PC-9 (cell line): ENCODE measurements around the gene KRTAP10-1. TPM values are rescaled to one million over a fixed set of nuclear protein-coding genes. Genes with fewer than 3 reads are reported as not detected.

Source experiments
- BruUV-seq: library from RNA; stranded (reverse); fragments of 400-500 nt; replicated peaks from 2 replicates; lab custom pipeline; 2021; lab: Mats Ljungman, UMichigan
- CTCF ChIA-PET: fragments of 300-600 bp; sonication (Branson Sonifier 250); formaldehyde crosslinking; loops from one replicate; lab custom pipeline; 2022; ENCODE audit warnings: antibody characterized with exemption; lab: Charles Lee
- POLR2A ChIA-PET: fragments of 300-600 bp; sonication (Branson Sonifier 250); formaldehyde crosslinking; loops from one replicate; lab custom pipeline; 2022; ENCODE audit warnings: antibody characterized with exemption; ENCODE audit not compliant: unreplicated experiment; lab: Charles Lee
- DNase-seq, 2 experiments: peaks; one replicate each; pipeline versions ENCODE4 v3.0.0 to v3.0.0-alpha.2; 2015 to 2022; ENCODE audit warnings: mixed read lengths in 1 of 2
- H2AFZ ChIP-seq: fragments of 200-600 bp; sonication (generic); 2 replicates; pipeline ENCODE4 v1.8.1; 2017; ENCODE audit warnings: antibody characterized with exemption
- H3F3A ChIP-seq: fragments of 200-600 bp; sonication (generic); 2 replicates; pipeline ENCODE4 v1.8.1; 2017; ENCODE audit warnings: antibody characterized with exemption, mild to moderate bottlenecking, low read depth; ENCODE audit not compliant: insufficient read depth
- H3K27ac ChIP-seq: fragments of 200-600 bp; sonication (generic); 2 replicates; pipeline ENCODE4 v1.6.1; 2016; ENCODE audit warnings: mixed run types
- H3K27me3 ChIP-seq: fragments of 200-600 bp; sonication (generic); 2 replicates; pipeline ENCODE4 v1.6.1; 2016; ENCODE audit warnings: low read depth, mixed run types; ENCODE audit not compliant: insufficient read depth
- H3K36me3 ChIP-seq: fragments of 200-600 bp; sonication (generic); 2 replicates; pipeline ENCODE4 v1.6.1; 2016; ENCODE audit warnings: low read depth, mixed run types
- H3K4me1 ChIP-seq: fragments of 200-600 bp; sonication (generic); replicated peaks from 2 replicates; pipeline ENCODE4 v1.6.1; 2016; ENCODE audit warnings: mixed run types; ENCODE audit not compliant: insufficient read depth
- H3K4me2 ChIP-seq: fragments of 200-600 bp; sonication (generic); 2 replicates; pipeline ENCODE4 v1.6.1; 2017; ENCODE audit warnings: mixed run types
- H3K4me3 ChIP-seq: fragments of 200-600 bp; sonication (generic); 2 replicates; pipeline ENCODE4 v1.6.1; 2016; ENCODE audit warnings: mixed run types
- H3K79me2 ChIP-seq: fragments of 200-600 bp; sonication (generic); 2 replicates; pipeline ENCODE4 v1.6.1; 2017; ENCODE audit warnings: low read depth, mixed run types
- H3K9me2 ChIP-seq: fragments of 200-600 bp; sonication (generic); 2 replicates; pipeline ENCODE4 v1.8.1; 2017; ENCODE audit warnings: mild to moderate bottlenecking; ENCODE audit not compliant: insufficient read depth
- H3K9me3 ChIP-seq: fragments of 200-600 bp; sonication (generic); 2 replicates; pipeline ENCODE4 v1.8.1; 2016; ENCODE audit warnings: low read depth; ENCODE audit not compliant: insufficient read depth
- H4K20me1 ChIP-seq: fragments of 200-600 bp; sonication (generic); 2 replicates; pipeline ENCODE4 v1.8.1; 2017; ENCODE audit not compliant: insufficient read depth
- EZH2 ChIP-seq: fragments of 200-600 bp; sonication (generic); IDR thresholded peaks from 2 replicates; pipeline ENCODE4 v1.8.0; 2017; ENCODE audit warnings: antibody characterized with exemption, low read depth
- intact Hi-C: fragments of 100-400 bp; cut with micrococcal nuclease; formaldehyde crosslinking; loops from one replicate; pipeline ENCODE4 v1.10.0; 2022; ENCODE audit not compliant: unreplicated experiment
- total RNA-seq: library from RNA; stranded (reverse); gene quantifications from 2 replicates; pipeline ENCODE4 v1.2.3, GENCODE V29; 2021
- TF ChIP-seq, protein P1 (sequence below): fragments of 200-600 bp; sonication (generic); conservative IDR thresholded peaks from 2 replicates; pipeline ENCODE4 v1.6.1; 2017; ENCODE audit warnings: mixed run types, antibody characterized with exemption, mild to moderate bottlenecking, moderate library complexity

KRTAP10-1 gene
- total RNA-seq, 1 experiment from 2014 or later: not detected

DNA sequence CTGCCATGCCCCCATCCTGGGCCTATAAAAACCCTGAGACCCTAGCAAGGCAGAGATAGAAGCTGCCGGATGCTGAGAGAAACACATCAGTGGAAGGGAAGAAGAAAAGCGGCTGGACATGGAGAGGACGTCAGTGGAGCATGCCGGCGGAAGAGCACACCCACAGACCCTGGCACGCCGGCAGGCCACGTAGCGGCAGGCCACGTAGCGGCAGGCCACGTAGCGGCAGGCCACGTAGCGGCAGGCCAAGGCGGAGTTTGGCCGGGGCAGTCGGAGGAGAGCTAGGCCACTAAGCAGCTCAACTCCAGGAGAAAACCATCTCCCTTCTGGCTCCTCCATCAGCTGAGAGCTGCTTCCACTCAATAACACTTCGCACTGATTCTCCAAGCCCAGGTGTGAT, 49.6 kb downstream of the KRTAP10-1 start:
- no TSS peak for BruUV-seq
- ChIA-PET POLR2A (no interaction called here), CTCF (no interaction called here)
- no peaks in the 10 kb centered on the region for H3K36me3 ChIP-seq
- no peak for DNase-seq
- H4K20me1 ChIP-seq: no peaks in the 10 kb centered on the region
- H3K79me2 ChIP-seq: no peaks in the 10 kb centered on the region
- intact Hi-C loops: no loop called here
- TF ChIP-seq EZH2: no peak
- no peaks in the 10 kb centered on the region for H3K9me3 ChIP-seq
- no peak overlapping the region for H3K4me2 ChIP-seq
- peaks cover 49% of the 10 kb centered on the region for H3K27me3 ChIP-seq
- no peak overlapping the region for H3K4me3 ChIP-seq
- H3F3A ChIP-seq: no peaks in the 10 kb centered on the region
- no peaks in the 10 kb centered on the region for H3K9me2 ChIP-seq
- no peaks in the 10 kb centered on the region for H3K4me1 ChIP-seq
- no peak overlapping the region for H3K27ac ChIP-seq
- H2AFZ ChIP-seq: no peak overlapping the region

DNA sequence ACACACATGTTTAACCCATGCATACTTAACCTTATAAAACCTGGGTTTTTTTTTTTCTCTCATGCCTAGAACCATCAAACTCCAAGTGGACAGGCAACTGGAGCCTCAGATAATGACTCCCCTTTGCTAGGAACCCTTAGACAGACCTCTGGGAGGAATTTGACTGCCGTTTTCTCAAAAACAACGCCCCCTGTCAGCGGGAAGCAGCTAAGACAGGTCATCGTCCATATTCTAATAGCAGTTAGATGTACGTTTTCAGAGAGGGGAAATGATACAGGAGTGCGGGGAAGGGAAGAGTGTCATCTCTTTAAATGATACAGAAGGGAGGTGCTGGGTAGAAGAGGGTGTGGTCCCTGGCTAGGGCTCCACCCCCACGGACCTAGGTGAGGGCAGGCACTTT, 50.0 kb downstream of the KRTAP10-1 start:
- DNase-seq: no peak
- Histone ChIP-seq H3F3A (no peaks in the 10 kb centered on the region), H3K4me3 (no peak overlapping the region), H2AFZ (no peak overlapping the region), H3K4me2 (no peak overlapping the region), H3K27ac (no peak overlapping the region), H3K9me3 (no peaks in the 10 kb centered on the region), H3K36me3 (no peaks in the 10 kb centered on the region), H3K27me3 (peaks cover 45% of the 10 kb centered on the region), H3K79me2 (no peaks in the 10 kb centered on the region), H4K20me1 (no peaks in the 10 kb centered on the region), H3K4me1 (no peaks in the 10 kb centered on the region), H3K9me2 (no peaks in the 10 kb centered on the region)
- no peak for TF ChIP-seq EZH2
- TF ChIP-seq, protein P1, sequence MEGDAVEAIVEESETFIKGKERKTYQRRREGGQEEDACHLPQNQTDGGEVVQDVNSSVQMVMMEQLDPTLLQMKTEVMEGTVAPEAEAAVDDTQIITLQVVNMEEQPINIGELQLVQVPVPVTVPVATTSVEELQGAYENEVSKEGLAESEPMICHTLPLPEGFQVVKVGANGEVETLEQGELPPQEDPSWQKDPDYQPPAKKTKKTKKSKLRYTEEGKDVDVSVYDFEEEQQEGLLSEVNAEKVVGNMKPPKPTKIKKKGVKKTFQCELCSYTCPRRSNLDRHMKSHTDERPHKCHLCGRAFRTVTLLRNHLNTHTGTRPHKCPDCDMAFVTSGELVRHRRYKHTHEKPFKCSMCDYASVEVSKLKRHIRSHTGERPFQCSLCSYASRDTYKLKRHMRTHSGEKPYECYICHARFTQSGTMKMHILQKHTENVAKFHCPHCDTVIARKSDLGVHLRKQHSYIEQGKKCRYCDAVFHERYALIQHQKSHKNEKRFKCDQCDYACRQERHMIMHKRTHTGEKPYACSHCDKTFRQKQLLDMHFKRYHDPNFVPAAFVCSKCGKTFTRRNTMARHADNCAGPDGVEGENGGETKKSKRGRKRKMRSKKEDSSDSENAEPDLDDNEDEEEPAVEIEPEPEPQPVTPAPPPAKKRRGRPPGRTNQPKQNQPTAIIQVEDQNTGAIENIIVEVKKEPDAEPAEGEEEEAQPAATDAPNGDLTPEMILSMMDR: no peak; the same call in 1 of the 2 replicates
- POLR2A ChIA-PET: no interaction called here
- BruUV-seq: no TSS peak
- intact Hi-C loops: loop anchor here (10.0 kb wide), 1 partner anchor 675 kb away; no protein-coding TSS in a partner anchor
- CTCF ChIA-PET: no interaction called here

Other genes starting within 250 kb of the KRTAP10-1 start
- 67.5 and 73.8 TPM in 2 replicates for gene PFKL, start 240.1 kb downstream of the KRTAP10-1 start, total RNA-seq
- 12.5 and 23.9 TPM in 2 replicates for gene CFAP410, start 200.8 kb downstream of the KRTAP10-1 start, total RNA-seq
- not detected in 2 replicates for gene TRPM2, start 186.6 kb downstream of the KRTAP10-1 start, total RNA-seq
- 0.35 and 0.48 TPM in 2 replicates for gene LRRC3, start 84.7 kb downstream of the KRTAP10-1 start, total RNA-seq
- gene KRTAP10-2, start 11.3 kb upstream of the KRTAP10-1 start, total RNA-seq: not detected in 2 replicates
- gene KRTAP10-3, start 18.6 kb upstream of the KRTAP10-1 start, total RNA-seq: not detected in 2 replicates
- gene KRTAP10-4, start 33.5 kb upstream of the KRTAP10-1 start, total RNA-seq: not detected in 2 replicates
- gene KRTAP10-5, start 40.4 kb upstream of the KRTAP10-1 start, total RNA-seq: not detected in 2 replicates
- not detected in 2 replicates for gene KRTAP10-6, start 52.3 kb upstream of the KRTAP10-1 start, total RNA-seq
- not detected in 2 replicates for gene KRTAP10-7, start 60.4 kb upstream of the KRTAP10-1 start, total RNA-seq
- gene KRTAP10-8, start 71.9 kb upstream of the KRTAP10-1 start, total RNA-seq: not detected in 2 replicates
- not detected in 2 replicates for gene KRTAP10-9, start 86.9 kb upstream of the KRTAP10-1 start, total RNA-seq
- not detected in 2 replicates for gene KRTAP10-10, start 97.2 kb upstream of the KRTAP10-1 start, total RNA-seq
- not detected in 2 replicates for gene KRTAP10-11, start 106.2 kb upstream of the KRTAP10-1 start, total RNA-seq
- gene KRTAP12-4, start 114.5 kb upstream of the KRTAP10-1 start, total RNA-seq: not detected in 2 replicates
- not detected in 2 replicates for gene KRTAP12-3, start 117.7 kb upstream of the KRTAP10-1 start, total RNA-seq
- not detected in 2 replicates for gene KRTAP12-2, start 126.7 kb upstream of the KRTAP10-1 start, total RNA-seq
- not detected in 2 replicates for gene KRTAP12-1, start 142.0 kb upstream of the KRTAP10-1 start, total RNA-seq
- gene KRTAP10-12, start 157.0 kb upstream of the KRTAP10-1 start, total RNA-seq: not detected in 2 replicates
- not detected in 2 replicates for gene TSPEAR, start 171.4 kb upstream of the KRTAP10-1 start, total RNA-seq